A549 (cell line): ENCODE measurements around the gene CDK5RAP2. TPM values are rescaled to one million over a fixed set of nuclear protein-coding genes. Genes with fewer than 3 reads are reported as not detected.

Experiments used
- ATAC-seq, 2 experiments: fragments of 200-7000 bp in 1 of 2; fragments of >200 bp in 1 of 2; cut with Nextera tagmentation in 1 of 2; cut with Tn5 transposase in 1 of 2; 3 replicates each; pipeline versions ENCODE4 v1.8.0 to v1.9.1; 2018 to 2020; ENCODE audit warnings: mild to moderate bottlenecking in 1 of 2, moderate library complexity in 1 of 2
- CTCF ChIA-PET: fragments of 300-600 bp; sonication (Branson Sonifier 250); formaldehyde crosslinking; extraction: SDS; loops from one replicate; lab custom pipeline; 2021; ENCODE audit warnings: antibody characterized with exemption, inconsistent platforms; lab: Yijun Ruan, JAX
- POLR2A ChIA-PET: fragments of 350-600 bp; formaldehyde crosslinking; extraction: SDS; loops from one replicate; lab custom pipeline; 2021; ENCODE audit warnings: antibody characterized with exemption, inconsistent platforms; lab: Yijun Ruan, JAX
- DNase-seq, 2 experiments: peaks; one replicate each; pipeline versions ENCODE4 v3.0.0 to v3.0.0-alpha.2; 2011 to 2016; ENCODE audit warnings: low read depth in 1 of 2, low spot score in 1 of 2
- FAIRE-seq: peaks from 2 replicates; lab custom pipeline; 2011; peaks lifted over from hg19 to GRCh38; lab: Jason Lieb, UNC
- H3K27ac ChIP-seq, 2 experiments: fragments of >200 bp; sonication (Bioruptor Twin); formaldehyde crosslinking; 3 replicates each; pipeline ENCODE4 v1.5.1; 2016 to 2017
- H3K4me1 ChIP-seq: fragments of >200 bp; sonication (Bioruptor Twin); formaldehyde crosslinking; 3 replicates; pipeline ENCODE4 v1.6.1; 2016
- H3K4me2 ChIP-seq: fragments of >200 bp; sonication (Bioruptor Twin); formaldehyde crosslinking; 3 replicates; pipeline ENCODE4 v1.6.1; 2016
- H3K4me3 ChIP-seq: fragments of >200 bp; sonication (Bioruptor Twin); formaldehyde crosslinking; 3 replicates; pipeline ENCODE4 v1.5.1; 2016
- H3K9me3 ChIP-seq: fragments of >200 bp; sonication (Bioruptor Twin); formaldehyde crosslinking; 3 replicates; pipeline ENCODE4 v1.6.1; 2016
- ATOH8 ChIP-seq: fragments of 250-450 bp; sonication (Bioruptor Pico); IDR thresholded peaks from 2 replicates; pipeline ENCODE4 v1.5.0; 2020; ENCODE audit warnings: low read depth, mild to moderate bottlenecking, moderate library complexity
- BCL3 ChIP-seq: fragments of >200 bp; sonication (Bioruptor Twin); formaldehyde crosslinking; IDR thresholded peaks from 3 replicates; pipeline ENCODE4 v1.6.1; 2016
- BHLHE40 ChIP-seq: IDR thresholded peaks from 2 replicates; pipeline ENCODE4 v1.6.1; 2012; ENCODE audit warnings: low read depth, low read length, inconsistent platforms
- CBX8 ChIP-seq: fragments of 200-600 bp; sonication (generic); IDR thresholded peaks from 2 replicates; pipeline ENCODE4 v1.6.1; 2016
- CEBPB ChIP-seq, 2 experiments: fragments of >200 bp in 1 of 2; sonication (Bioruptor Twin) in 1 of 2; formaldehyde crosslinking in 1 of 2; IDR thresholded peaks; 2 replicates each; pipeline ENCODE4 v1.6.1; 2012 to 2016
- CHD2 ChIP-seq: fragments of 150-350 bp; IDR thresholded peaks from 2 replicates; pipeline ENCODE4 v1.6.1; 2014; ENCODE audit warnings: low read length; ENCODE audit not compliant: partially characterized antibody
- E2F6 ChIP-seq: IDR thresholded peaks from 2 replicates; pipeline ENCODE4 v1.6.1; 2012; ENCODE audit warnings: low read depth, borderline replicate concordance
- EHMT2 ChIP-seq: fragments of 200-600 bp; sonication (generic); IDR thresholded peaks from 2 replicates; pipeline ENCODE4 v1.6.1; 2016; ENCODE audit warnings: antibody characterized with exemption, low read depth, mild to moderate bottlenecking, moderate library complexity
- EP300 ChIP-seq, 2 experiments: fragments of >200 bp; sonication (Bioruptor Twin); formaldehyde crosslinking; IDR thresholded peaks; 2 replicates in 1 of 2; 3 replicates in 1 of 2; pipeline ENCODE4 v1.6.1; 2016 to 2017
- FOSB ChIP-seq: fragments of 250-450 bp; sonication (Bioruptor Pico); IDR thresholded peaks from 2 replicates; pipeline ENCODE4 v1.5.0; 2020; ENCODE audit warnings: mild to moderate bottlenecking, moderate library complexity
- FOSL2 ChIP-seq, 2 experiments: fragments of 450-650 bp in 1 of 2; fragments of >200 bp in 1 of 2; sonication (Bioruptor Twin) in 1 of 2; formaldehyde crosslinking; IDR thresholded peaks; 2 replicates each; pipeline versions ENCODE4 v1.5.0 to v1.6.1; 2016 to 2020; ENCODE audit warnings: mild to moderate bottlenecking in 1 of 2, moderate library complexity in 1 of 2
- FOXS1 ChIP-seq: fragments of 250-450 bp; sonication (Bioruptor Pico); IDR thresholded peaks from 2 replicates; pipeline ENCODE4 v1.5.0; 2020; ENCODE audit warnings: mild to moderate bottlenecking, moderate library complexity
- HDAC2 ChIP-seq: fragments of 200-600 bp; sonication (generic); IDR thresholded peaks from 2 replicates; pipeline ENCODE4 v1.6.1; 2016
- HEYL ChIP-seq: fragments of 250-450 bp; sonication (Bioruptor Pico); IDR thresholded peaks from 2 replicates; pipeline ENCODE4 v1.8.0; 2021; ENCODE audit warnings: mild to moderate bottlenecking, moderate library complexity
- HMGXB4 ChIP-seq: fragments of 250-450 bp; sonication (Bioruptor Pico); IDR thresholded peaks from 2 replicates; pipeline ENCODE4 v1.5.0; 2021; ENCODE audit warnings: mild to moderate bottlenecking, moderate library complexity, borderline replicate concordance
- HOXA7 ChIP-seq: fragments of 250-450 bp; sonication (Bioruptor Pico); IDR thresholded peaks from 2 replicates; pipeline ENCODE4 v1.5.0; 2020; ENCODE audit warnings: mild to moderate bottlenecking, moderate library complexity
- MAFK ChIP-seq: fragments of 450-650 bp; IDR thresholded peaks from 2 replicates; pipeline ENCODE4 v1.6.1; 2014; ENCODE audit not compliant: partially characterized antibody
- MAX ChIP-seq: IDR thresholded peaks from 2 replicates; pipeline ENCODE4 v1.6.1; 2012
- NFE2L2 ChIP-seq: fragments of 150-350 bp; conservative IDR thresholded peaks from 2 replicates; pipeline ENCODE4 v1.6.1; 2014; ENCODE audit warnings: low read length
- PHF8 ChIP-seq: fragments of 200-600 bp; sonication (generic); IDR thresholded peaks from 2 replicates; pipeline ENCODE4 v1.6.1; 2016; ENCODE audit warnings: low read depth, mild to moderate bottlenecking, antibody characterized with exemption, moderate library complexity, borderline replicate concordance
- POLR2AphosphoS2 ChIP-seq: conservative IDR thresholded peaks from 2 replicates; pipeline ENCODE4 v1.6.1; 2012; ENCODE audit warnings: low read length, improper control_type of control experiment, inconsistent platforms
- REST ChIP-seq: fragments of 200-600 bp; sonication (generic); IDR thresholded peaks from 2 replicates; pipeline ENCODE4 v1.6.1; 2016; ENCODE audit warnings: antibody characterized with exemption, mild to moderate bottlenecking, moderate library complexity
- RFX5 ChIP-seq: fragments of 450-650 bp; IDR thresholded peaks from 2 replicates; pipeline ENCODE4 v1.7.1; 2014; ENCODE audit warnings: antibody characterized with exemption, mild to moderate bottlenecking, moderate library complexity
- TFCP2L1 ChIP-seq: fragments of 250-450 bp; sonication (Bioruptor Pico); IDR thresholded peaks from 2 replicates; pipeline ENCODE4 v1.5.0; 2021; ENCODE audit warnings: mild to moderate bottlenecking
- USF2 ChIP-seq: fragments of 450-650 bp; IDR thresholded peaks from 2 replicates; pipeline ENCODE4 v1.6.1; 2014; ENCODE audit warnings: antibody characterized with exemption
- ZC3H11A ChIP-seq: fragments of 450-650 bp; IDR thresholded peaks from 2 replicates; pipeline ENCODE4 v1.6.1; 2014; ENCODE audit warnings: antibody characterized with exemption, mild to moderate bottlenecking
- ZSCAN20 ChIP-seq: fragments of 250-450 bp; sonication (Bioruptor Pico); IDR thresholded peaks from 2 replicates; pipeline ENCODE4 v1.8.0; 2022; ENCODE audit warnings: mild to moderate bottlenecking, moderate library complexity
- WGBS: methylation state at CpG from one replicate; pipeline ENCODE4 v1.1.6; 2017; ENCODE audit errors: missing lambda C conversion rate; 5-methylcytosine and 5-hydroxymethylcytosine counted together
- polyA plus RNA-seq, 4 experiments: library from polyadenylated mRNA; depleted of rRNA in 3 of 4; stranded (reverse); fragments of >200 nt; fragmentation: RNase III in 1 of 4; extraction: RNeasy Plus Mini Kit Qiagen cat#74134 plus additional on column Dnase treatment in 1 of 4; gene quantifications; 2 replicates in 3 of 4; 3 replicates in 1 of 4; pipeline ENCODE4 v1.2.3, GENCODE V29; 2011 to 2017

The CDK5RAP2 gene
- polyA plus RNA-seq, 2 of the 4 experiments (the other 2 are of a cell fraction): 29.1 to 44.6 TPM

GRCh38 chr9:120542701-120543490 lies 37.1 kb downstream of the CDK5RAP2 start:
- CTCF ChIA-PET: interaction anchor here (0.6 to 1.2 kb wide), 3 partner anchors 13 to 196 kb away, joined by 3 to 4 read pairs (median 3); no protein-coding TSS in a partner anchor
- TF ChIP-seq CHD2: no peak
- no peak for TF ChIP-seq ATOH8 (CRISPR knock-in tag)
- TF ChIP-seq NFE2L2: no peak
- TF ChIP-seq CEBPB (IDR thresholded peaks at IDR 0.05): no peak
- no peak for TF ChIP-seq HEYL (CRISPR knock-in tag)
- TF ChIP-seq FOSL2 (IDR thresholded peaks at IDR 0.05): no peak
- TF ChIP-seq FOSL2 (CRISPR knock-in tag; IDR thresholded peaks at IDR 0.05): no peak
- no peak for TF ChIP-seq EHMT2
- TF ChIP-seq FOSB (CRISPR knock-in tag): no peak
- no peak for TF ChIP-seq TFCP2L1 (CRISPR knock-in tag)
- TF ChIP-seq POLR2AphosphoS2: no peak
- no peak for TF ChIP-seq HDAC2
- TF ChIP-seq USF2: no peak
- TF ChIP-seq BCL3: no peak
- TF ChIP-seq BHLHE40: no peak
- TF ChIP-seq CBX8: no peak
- TF ChIP-seq MAX: no peak
- TF ChIP-seq FOXS1 (CRISPR knock-in tag): no peak
- TF ChIP-seq ZSCAN20: no peak
- no peak for TF ChIP-seq HMGXB4 (CRISPR knock-in tag)
- TF ChIP-seq ZC3H11A: no peak

GRCh38 chr9:120541921-120542320 lies 38.0 kb downstream of the CDK5RAP2 start:
- WGBS: 94% methylated on average over 2 of the region's 2 CpGs
- no peak for ATAC-seq
- Histone ChIP-seq H3K4me2 (no peak overlapping the region), H3K4me1 (peaks cover 12% of the 10 kb centered on the region), H3K9me3 (no peaks in the 10 kb centered on the region), H3K27ac (no peak overlapping the region), H3K4me3 (no peak overlapping the region)
- ChIA-PET POLR2A (no interaction called here), CTCF (interaction anchor here (0.7 to 1.0 kb wide), 2 partner anchors 9 to 11 kb away, joined by 3 read pairs; no protein-coding TSS in a partner anchor)
- no peak for FAIRE-seq
- no peak for DNase-seq
- TF ChIP-seq CBX8 (no peak), PHF8 (no peak), USF2 (no peak), NFE2L2 (no peak), EP300 (IDR thresholded peaks at IDR 0.05) (no peak), RFX5 (no peak), HOXA7 (CRISPR knock-in tag) (no peak), E2F6 (no peak), MAFK (no peak), REST (no peak)

More at GRCh38 chr9:120542701-120543490, 37.1 kb downstream of the CDK5RAP2 start:
- FAIRE-seq (no peak), ATAC-seq (no peak), DNase-seq (no peak)
- H3K4me1 ChIP-seq: peaks cover 11% of the 10 kb centered on the region
- no peak overlapping the region for H3K4me2 ChIP-seq
- WGBS: 95% methylated on average over 7 of the region's 7 CpGs
- no peaks in the 10 kb centered on the region for H3K9me3 ChIP-seq
- POLR2A ChIA-PET: no interaction called here
- H3K27ac ChIP-seq: no peak overlapping the region
- no peak overlapping the region for H3K4me3 ChIP-seq
